Esophagus muscularis mucosa (tissue), 4 donors: Measurements from ENCODE around the gene CNGB1.

ENCODE experiments used
- EP300 ChIP-seq: sonication (generic); formaldehyde crosslinking; IDR thresholded peaks from one replicate; pipeline ENCODE4 v1.6.1; 2017; ENCODE audit warnings: antibody characterized with exemption
- POLR2AphosphoS5 ChIP-seq, 2 donors: sonication (generic); formaldehyde crosslinking; IDR thresholded peaks; one replicate each; pipeline ENCODE4 v1.6.1; 2017; ENCODE audit warnings: antibody characterized with exemption in 2 of 2
- TF ChIP-seq, protein P1 (sequence below), 3 experiments: fragments of 200-600 bp in 2 of 3; fragments of 450-650 bp in 1 of 3; sonication (generic) in 2 of 3; IDR thresholded peaks; one replicate each; pipeline ENCODE4 v1.5.1; 2017 to 2019; ENCODE audit warnings: antibody characterized with exemption in 3 of 3, mild to moderate bottlenecking in 2 of 3, moderate library complexity in 1 of 3

DNA sequence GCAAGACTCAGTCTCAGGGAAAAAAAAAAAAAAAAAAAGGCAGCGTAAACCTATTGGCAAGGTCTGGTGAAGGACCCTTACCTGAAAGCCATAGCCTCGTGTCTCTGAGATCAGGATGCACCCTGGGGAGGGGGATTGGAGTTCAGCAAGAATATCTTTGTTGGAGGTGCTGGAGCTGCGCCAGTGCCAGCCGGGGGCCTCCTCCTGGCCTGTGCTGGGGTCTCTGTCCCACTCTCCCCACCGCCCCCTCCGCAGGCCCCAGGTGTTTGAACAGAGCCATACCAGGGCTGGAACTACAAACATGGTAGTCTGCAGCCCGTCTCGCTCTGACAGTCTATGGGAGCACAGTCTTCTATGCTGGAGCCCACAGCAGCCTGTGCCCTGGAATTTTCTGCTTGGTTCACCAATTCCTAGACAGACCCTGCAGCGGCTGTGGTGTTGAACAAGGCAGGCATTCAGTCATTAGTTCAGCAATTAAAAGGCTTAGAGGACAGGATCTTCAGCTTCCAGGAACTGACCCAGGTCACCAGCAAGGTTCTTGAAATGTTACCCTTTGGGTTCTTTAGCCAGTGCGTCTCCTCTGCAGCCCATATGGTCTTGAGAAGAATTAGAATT, 126.4 kb downstream of the CNGB1 start:
- TF ChIP-seq, protein P1, sequence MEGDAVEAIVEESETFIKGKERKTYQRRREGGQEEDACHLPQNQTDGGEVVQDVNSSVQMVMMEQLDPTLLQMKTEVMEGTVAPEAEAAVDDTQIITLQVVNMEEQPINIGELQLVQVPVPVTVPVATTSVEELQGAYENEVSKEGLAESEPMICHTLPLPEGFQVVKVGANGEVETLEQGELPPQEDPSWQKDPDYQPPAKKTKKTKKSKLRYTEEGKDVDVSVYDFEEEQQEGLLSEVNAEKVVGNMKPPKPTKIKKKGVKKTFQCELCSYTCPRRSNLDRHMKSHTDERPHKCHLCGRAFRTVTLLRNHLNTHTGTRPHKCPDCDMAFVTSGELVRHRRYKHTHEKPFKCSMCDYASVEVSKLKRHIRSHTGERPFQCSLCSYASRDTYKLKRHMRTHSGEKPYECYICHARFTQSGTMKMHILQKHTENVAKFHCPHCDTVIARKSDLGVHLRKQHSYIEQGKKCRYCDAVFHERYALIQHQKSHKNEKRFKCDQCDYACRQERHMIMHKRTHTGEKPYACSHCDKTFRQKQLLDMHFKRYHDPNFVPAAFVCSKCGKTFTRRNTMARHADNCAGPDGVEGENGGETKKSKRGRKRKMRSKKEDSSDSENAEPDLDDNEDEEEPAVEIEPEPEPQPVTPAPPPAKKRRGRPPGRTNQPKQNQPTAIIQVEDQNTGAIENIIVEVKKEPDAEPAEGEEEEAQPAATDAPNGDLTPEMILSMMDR (IDR thresholded peaks at IDR 0.05), result no peak
- TF ChIP-seq EP300 (no peak), POLR2AphosphoS5 (IDR thresholded peaks at IDR 0.05) (no peak)
